Measurements from ENCODE around the gene FADS3.

DNA sequence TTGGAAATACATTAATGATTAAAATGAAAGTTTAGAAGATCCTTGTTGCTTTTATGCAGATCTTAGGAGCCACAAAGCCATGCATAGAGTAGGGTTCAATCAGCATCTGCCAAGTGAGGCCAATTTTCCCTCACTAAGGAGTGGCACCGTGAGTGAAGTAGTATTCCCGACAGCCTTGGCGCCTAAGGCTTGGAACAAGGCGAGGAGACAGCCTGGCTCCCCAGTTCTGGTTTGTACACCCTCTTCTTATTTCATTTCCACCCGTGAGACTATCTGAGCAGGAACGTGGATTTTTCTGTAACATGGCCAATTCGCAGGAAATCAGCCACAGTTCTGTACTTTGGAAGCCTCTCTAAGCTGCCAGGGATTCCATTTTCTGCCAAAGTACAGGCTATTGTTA lies 40.7 kb downstream of the FADS3 start:
- no peak for TF ChIP-seq EZH2 (IDR thresholded peaks at IDR 0.05; ENCODE audit: low read length, missing control alignments)
- TF ChIP-seq, protein P1, sequence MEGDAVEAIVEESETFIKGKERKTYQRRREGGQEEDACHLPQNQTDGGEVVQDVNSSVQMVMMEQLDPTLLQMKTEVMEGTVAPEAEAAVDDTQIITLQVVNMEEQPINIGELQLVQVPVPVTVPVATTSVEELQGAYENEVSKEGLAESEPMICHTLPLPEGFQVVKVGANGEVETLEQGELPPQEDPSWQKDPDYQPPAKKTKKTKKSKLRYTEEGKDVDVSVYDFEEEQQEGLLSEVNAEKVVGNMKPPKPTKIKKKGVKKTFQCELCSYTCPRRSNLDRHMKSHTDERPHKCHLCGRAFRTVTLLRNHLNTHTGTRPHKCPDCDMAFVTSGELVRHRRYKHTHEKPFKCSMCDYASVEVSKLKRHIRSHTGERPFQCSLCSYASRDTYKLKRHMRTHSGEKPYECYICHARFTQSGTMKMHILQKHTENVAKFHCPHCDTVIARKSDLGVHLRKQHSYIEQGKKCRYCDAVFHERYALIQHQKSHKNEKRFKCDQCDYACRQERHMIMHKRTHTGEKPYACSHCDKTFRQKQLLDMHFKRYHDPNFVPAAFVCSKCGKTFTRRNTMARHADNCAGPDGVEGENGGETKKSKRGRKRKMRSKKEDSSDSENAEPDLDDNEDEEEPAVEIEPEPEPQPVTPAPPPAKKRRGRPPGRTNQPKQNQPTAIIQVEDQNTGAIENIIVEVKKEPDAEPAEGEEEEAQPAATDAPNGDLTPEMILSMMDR (conservative IDR thresholded peaks at IDR 0.05 in 1 of 2, IDR thresholded peaks at IDR 0.05 in 1 of 2; ENCODE audit: low read depth in 1 of 2, low read length in 2 of 2), result no peak

Data from fibroblast of lung (primary cell).